PC-9 (cell line): ENCODE measurements around the gene TFAP2B.

Experiments used
- EZH2 ChIP-seq: fragments of 200-600 bp; sonication (generic); IDR thresholded peaks from 2 replicates; pipeline ENCODE4 v1.8.0; 2017; ENCODE audit warnings: antibody characterized with exemption, low read depth
- TF ChIP-seq, protein P1 (sequence below): fragments of 200-600 bp; sonication (generic); conservative IDR thresholded peaks from 2 replicates; pipeline ENCODE4 v1.6.1; 2017; ENCODE audit warnings: mixed run types, antibody characterized with exemption, mild to moderate bottlenecking, moderate library complexity

DNA sequence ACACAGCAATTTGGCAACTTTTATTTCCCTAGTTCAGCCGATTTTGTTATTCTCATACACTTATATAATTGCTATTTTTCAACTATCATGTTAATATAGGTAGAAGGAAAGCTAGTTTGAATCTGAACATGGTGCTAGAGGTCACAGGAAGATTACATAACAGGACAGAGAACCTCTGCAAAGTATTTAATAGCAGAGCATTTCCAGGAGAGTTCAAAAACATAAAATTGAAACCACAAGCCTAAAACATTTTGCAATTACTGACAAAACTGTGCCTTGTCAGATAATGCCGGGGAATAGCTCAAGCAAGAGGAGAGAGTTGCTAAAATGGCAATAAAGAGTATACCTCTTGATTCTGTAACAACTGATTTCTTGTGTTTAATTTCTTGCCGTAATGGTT is 70.8 kb downstream of the TFAP2B start:
- TF ChIP-seq, protein P1, sequence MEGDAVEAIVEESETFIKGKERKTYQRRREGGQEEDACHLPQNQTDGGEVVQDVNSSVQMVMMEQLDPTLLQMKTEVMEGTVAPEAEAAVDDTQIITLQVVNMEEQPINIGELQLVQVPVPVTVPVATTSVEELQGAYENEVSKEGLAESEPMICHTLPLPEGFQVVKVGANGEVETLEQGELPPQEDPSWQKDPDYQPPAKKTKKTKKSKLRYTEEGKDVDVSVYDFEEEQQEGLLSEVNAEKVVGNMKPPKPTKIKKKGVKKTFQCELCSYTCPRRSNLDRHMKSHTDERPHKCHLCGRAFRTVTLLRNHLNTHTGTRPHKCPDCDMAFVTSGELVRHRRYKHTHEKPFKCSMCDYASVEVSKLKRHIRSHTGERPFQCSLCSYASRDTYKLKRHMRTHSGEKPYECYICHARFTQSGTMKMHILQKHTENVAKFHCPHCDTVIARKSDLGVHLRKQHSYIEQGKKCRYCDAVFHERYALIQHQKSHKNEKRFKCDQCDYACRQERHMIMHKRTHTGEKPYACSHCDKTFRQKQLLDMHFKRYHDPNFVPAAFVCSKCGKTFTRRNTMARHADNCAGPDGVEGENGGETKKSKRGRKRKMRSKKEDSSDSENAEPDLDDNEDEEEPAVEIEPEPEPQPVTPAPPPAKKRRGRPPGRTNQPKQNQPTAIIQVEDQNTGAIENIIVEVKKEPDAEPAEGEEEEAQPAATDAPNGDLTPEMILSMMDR = no peak
- no peak for TF ChIP-seq EZH2
